Left renal pelvis (tissue), 4 donors: ENCODE results near the gene ARID3B. TPM values are rescaled to one million over a fixed set of nuclear protein-coding genes. Genes with fewer than 3 reads are reported as not detected.
A peak's percentile ranks its signal among the peaks of the same experiment; 100 is the strongest.
"Not testable (repeated sequence)": the region's sequence is repeated elsewhere in the genome, so short reads cannot be mapped to it uniquely, and the experiment has no call there.

Source experiments
- DNase-seq, 4 donors: peaks; one replicate each; pipeline ENCODE4 v3.0.0-alpha.2; 2013; ENCODE audit warnings: low read depth in 4 of 4, low spot score in 3 of 4
- polyA plus RNA-seq, 4 donors: library from polyadenylated mRNA; unstranded; fragments of 120-200 nt; gene quantifications; one replicate each; pipeline ENCODE4 v1.2.1, GENCODE V29; 2013; ENCODE audit not compliant: insufficient read length in 4 of 4

The ARID3B gene, protein sequence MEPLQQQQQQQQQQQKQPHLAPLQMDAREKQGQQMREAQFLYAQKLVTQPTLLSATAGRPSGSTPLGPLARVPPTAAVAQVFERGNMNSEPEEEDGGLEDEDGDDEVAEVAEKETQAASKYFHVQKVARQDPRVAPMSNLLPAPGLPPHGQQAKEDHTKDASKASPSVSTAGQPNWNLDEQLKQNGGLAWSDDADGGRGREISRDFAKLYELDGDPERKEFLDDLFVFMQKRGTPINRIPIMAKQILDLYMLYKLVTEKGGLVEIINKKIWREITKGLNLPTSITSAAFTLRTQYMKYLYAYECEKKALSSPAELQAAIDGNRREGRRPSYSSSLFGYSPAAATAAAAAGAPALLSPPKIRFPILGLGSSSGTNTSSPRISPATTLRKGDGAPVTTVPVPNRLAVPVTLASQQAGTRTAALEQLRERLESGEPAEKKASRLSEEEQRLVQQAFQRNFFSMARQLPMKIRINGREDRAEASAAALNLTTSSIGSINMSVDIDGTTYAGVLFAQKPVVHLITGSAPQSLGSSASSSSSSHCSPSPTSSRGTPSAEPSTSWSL
- 10 to 100 TPM in 3 of 4 donors, 1 to 10 TPM in 1; 5.2 to 17.1 (median 14.9) TPM for polyA plus RNA-seq

GRCh38 chr15:74540761-74541493 is at the start of gene ARID3B:
TSS of gene ARID3B (plus strand) at chr15:74541220. CDS start at chr15:74543937, 2,717 bp downstream.
- peak; percentile 88 to 93 (median 91) for DNase-seq

GRCh38 chr15:74496648-74497047 is 44.4 kb upstream of the ARID3B start:
- DNase-seq: no peak

GRCh38 chr15:74497584-74497983 is 43.4 kb upstream of the ARID3B start:
- no peak for DNase-seq

DNA sequence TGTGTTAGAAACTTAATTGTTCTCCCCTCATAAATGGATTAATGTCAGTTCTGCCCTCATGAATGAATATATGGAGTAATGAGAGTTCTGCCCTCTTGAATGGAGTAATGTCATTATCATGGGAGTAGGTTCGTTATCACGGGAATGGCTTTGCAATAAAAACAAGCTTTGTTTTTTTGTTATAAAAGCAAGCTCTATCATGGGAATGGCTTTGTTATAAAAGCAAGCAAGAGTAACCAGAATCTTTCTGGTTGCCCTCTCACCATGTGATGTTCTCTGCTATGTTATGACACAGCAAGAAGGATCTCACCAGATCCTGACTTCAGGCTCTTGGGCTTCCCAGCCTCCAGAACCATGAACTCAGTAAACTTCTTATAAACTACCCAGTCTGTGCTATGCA is 41.7 kb upstream of the ARID3B start:
- no peak for DNase-seq

DNA sequence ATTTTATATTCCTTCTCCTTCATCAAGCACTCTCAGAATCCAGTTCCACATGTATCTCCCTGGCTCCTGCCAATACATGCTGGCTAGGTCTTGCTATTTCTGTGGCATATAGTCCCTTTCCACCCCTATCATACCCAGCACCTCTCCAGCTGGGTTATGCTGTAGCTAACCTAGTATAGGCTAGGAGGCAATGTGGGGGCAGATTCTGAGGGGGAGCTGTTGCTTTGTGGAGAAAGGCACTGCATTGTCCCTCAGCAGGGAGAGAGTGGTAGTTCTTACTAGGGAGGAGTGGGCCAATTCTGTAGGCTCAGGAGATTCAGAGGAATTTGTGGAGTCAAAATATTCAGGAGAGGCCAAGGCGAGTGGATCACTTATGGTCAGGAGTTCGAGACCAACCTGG is 40.6 kb upstream of the ARID3B start:
- DNase-seq: no peak

DNA sequence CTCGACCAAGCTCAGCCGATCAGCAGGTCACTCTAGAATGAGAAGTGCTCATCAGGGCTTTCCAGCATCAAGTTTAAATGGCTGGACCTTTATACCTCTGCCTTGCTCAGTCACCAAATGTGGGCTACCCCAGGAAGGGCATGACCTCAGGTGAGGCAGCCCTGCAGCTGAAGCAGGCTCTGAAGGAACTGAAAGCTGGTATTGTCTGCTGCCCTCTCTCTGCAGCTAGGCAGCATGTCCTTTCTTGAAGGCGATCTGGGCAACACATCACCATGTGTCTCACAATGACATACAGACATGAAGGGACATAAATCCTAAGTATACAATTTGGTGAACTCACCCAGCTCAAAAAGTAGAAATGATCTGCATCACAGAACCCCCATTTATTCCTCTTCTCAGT is 38.7 kb upstream of the ARID3B start:
- DNase-seq: no peak

DNA sequence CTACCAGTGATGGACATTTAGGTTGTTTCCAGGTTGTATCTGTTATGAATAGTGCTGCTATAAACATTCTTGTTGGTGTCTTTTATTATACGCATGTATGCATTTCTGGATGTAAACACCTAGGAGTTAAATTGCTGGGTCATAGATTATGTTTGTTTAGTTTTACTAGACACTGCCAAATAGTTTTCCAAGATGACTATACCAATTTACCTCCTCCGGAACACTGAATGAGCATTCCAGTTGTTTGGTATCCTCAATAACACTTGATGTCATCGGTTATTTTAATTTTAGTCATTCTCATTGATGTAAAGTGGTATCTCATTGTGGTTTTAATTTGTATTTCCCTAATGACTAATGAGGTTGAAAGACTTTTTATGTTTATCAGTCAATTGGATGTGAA is 36.6 kb upstream of the ARID3B start:
- no peak for DNase-seq

- DNase-seq: no peak
These were observed 36.2 kb upstream of the ARID3B start for GRCh38 chr15:74504836-74505235.

GRCh38 chr15:74505837-74506514 is 35.0 kb upstream of the ARID3B start:
- DNase-seq: no peak

DNA sequence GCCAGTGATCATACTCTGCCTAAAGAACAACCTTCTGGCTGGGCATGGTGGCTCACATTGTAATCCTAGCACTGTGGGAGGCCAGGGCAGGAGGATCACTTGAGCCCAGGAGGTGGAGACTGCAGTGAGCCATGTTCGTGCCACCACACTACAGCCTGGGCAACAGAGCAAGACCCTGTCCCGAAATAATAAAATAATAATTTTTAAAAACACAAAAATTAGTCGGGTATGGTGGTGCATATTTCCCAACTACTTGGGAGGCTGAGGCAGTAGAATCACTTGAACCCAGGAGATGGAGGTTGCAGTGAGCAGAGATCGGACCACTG is 34.5 kb upstream of the ARID3B start:
- DNase-seq: no peak

- DNase-seq: no peak
These were observed 29.4 kb upstream of the ARID3B start for GRCh38 chr15:74511583-74511982.

GRCh38 chr15:74514059-74514458 is 27.0 kb upstream of the ARID3B start:
- not testable (repeated sequence) for DNase-seq

DNA sequence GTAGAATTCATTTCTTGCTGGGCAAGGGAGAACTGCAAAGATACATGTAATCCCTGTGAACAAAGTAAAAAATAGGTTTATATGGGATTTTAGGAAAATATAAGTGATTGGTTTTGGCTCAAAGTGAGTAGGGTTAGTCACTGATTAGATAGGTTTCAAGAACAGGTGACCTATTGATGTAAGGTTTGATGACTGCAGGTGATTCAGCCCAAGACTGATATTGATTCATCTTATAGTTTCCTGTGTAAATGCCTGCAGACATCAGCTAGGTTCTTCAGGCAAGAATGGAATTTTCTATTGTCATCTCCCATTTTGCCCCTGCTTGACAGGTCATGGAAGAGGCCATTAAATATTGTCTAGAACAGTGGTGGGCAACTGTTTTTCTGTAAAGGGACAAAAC is 23.9 kb upstream of the ARID3B start:
- DNase-seq: no peak

DNA sequence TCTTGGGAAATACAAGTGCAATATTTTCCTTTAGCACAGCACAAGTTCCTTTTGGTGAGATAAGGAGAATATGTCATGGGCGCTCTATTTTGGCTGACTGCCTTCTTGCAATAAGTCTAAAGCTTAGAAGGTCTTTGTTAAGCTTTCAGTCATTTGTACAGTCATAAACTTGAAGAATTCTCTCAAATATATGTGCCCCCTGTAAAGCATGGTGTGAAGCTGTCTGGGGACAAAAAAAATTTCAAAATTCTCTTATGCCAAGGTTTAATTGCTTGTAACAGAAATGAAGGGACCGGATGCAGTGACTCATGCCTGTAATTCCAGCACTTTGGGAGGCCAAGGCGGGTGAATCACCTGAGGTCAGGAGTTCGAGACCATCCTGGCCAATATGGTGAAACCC is 21.7 kb upstream of the ARID3B start:
- no peak for DNase-seq

- DNase-seq: no peak
These were observed 20.6 kb upstream of the ARID3B start for GRCh38 chr15:74520407-74520806.

GRCh38 chr15:74523982-74524381 is 17.0 kb upstream of the ARID3B start:
- DNase-seq: no peak

DNA sequence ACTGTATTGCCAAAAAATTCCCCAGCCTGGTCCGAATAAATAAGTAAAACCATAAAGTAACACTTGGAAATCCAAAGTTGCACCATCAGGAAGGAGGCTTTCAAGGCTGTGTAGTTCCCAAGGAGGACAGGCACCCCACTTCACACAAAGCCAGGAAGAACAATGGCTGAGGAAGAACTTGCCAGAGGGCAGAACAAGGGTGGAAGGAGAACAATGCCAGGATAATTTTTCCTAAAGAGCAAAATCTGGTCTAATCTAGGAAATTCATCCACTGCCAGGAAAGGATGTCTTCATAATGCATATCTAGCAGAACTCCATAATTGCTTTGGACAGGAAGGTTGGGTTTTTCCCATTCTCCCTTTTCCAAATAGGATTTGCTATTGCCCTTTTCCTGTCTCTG is 15.7 kb upstream of the ARID3B start:
- no peak for DNase-seq

- DNase-seq: no peak
These were observed 15.1 kb upstream of the ARID3B start for GRCh38 chr15:74525945-74526344.

DNA sequence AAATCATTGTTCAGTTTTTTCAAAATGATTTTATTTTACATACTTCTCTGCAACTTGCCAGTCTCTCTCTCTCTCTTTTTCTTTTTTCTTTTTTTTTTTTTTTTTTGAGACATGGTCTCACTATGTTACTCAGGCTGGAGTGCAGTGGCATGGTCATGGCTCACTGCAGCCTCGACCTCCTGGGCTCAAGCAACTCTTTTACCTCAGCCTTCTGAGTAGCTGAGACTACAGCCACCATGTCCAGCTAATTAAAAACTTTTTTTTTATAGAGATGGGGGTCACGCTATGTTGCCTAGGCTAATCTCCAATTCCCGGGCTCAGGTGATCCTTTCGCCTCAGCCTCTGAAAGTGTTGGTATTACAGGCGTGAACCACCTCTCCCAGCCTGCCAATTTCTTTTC is 12.1 kb upstream of the ARID3B start:
- DNase-seq: no peak

DNA sequence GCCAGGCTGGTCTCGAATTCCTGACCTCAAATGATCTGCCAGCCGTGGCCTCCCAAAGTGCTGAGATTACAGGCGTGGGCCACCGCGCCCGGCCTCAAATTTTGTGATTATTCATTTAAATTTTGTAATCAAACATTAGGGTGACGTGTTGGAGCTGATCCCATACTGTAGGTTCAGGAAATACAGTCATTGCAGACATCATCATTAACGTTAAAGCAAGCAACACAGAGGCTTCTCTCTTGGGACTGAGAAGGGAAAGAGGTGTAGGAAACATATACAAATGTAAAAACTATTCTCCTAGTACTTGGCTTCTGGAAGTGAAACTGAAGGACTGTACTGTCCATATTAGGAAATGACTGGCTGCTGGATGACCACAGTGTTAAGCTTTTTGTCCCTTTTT is 11.1 kb upstream of the ARID3B start:
- DNase-seq: no peak

DNA sequence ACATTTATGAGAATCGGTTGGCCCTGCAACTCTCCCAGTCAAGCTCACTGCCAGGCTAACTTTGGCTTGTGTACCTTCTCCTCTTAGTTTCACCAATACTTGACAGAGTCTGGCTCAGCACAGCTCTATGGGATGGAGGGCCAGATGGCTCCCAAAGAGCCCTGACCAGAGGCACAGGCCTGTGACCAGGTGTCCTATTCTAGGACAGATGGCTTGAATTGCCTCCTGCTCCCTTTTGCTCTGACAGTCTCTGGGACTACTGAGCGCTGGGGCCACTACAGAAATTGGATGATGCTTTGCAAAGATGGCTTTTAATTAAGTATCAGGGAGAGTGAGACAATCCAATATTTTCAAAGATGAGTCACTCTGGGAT is 10.3 kb upstream of the ARID3B start:
- DNase-seq: no peak
